ENCODE measurements around the gene HTR6. TPM values are rescaled to one million over a fixed set of nuclear protein-coding genes. Genes with fewer than 3 reads are reported as not detected.
A peak's percentile ranks its signal among the peaks of the same experiment; 100 is the strongest.
"Not testable (repeated sequence)": the region's sequence is repeated elsewhere in the genome, so short reads cannot be mapped to it uniquely, and the experiment has no call there.

HTR6 gene
- total RNA-seq, 1 experiment from 2014 or later = not detected

- not testable (repeated sequence) for H3K4me1 ChIP-seq (replicated peaks); DNase-seq (ENCODE audit: low read depth in 1 of 2, low spot score in 2 of 2)
- peaks cover 29% of the 10 kb centered on the region for H3K36me3 ChIP-seq
Measured at GRCh38 chr1:19630192-19630591, 34.5 kb upstream of the HTR6 start.

GRCh38 chr1:19630720-19631395, 33.8 kb upstream of the HTR6 start:
- no peaks in the 10 kb centered on the region for H3K27me3 ChIP-seq (replicated peaks)
- no peak for DNase-seq (ENCODE audit: low read depth in 1 of 2, low spot score in 2 of 2)
- H3K36me3 ChIP-seq = peaks cover 22% of the 10 kb centered on the region
- H3K4me1 ChIP-seq (replicated peaks) = no peaks in the 10 kb centered on the region
- H3K9me3 ChIP-seq (replicated peaks) = no peaks in the 10 kb centered on the region
- H3K27ac ChIP-seq = no peak overlapping the region
- H3K4me3 ChIP-seq = no peak overlapping the region

More at GRCh38 chr1:19630192-19630591, 34.5 kb upstream of the HTR6 start:
- H3K27me3 ChIP-seq (replicated peaks); H3K4me3 ChIP-seq; H3K9me3 ChIP-seq (replicated peaks); H3K27ac ChIP-seq: not testable (repeated sequence)

DNA sequence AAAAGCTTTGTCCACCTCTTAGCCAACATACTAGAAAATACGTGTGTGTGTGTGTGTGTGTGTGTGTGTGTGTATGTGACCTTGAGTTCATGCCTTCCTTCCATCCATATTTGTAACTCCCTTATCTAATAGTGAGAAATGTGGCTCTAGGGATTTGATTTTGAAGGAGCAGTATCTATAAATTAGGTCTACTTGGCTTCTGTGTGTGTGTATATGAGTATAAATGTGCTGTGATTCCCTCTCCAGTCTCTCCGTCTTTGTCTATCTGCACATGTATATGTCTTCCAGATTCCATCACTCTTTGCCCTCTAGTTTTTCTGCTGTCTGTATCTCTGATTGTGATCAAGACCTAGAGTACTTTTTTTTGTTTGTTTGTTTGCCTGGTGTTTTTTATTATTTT, 32.5 kb upstream of the HTR6 start:
- H3K4me3 ChIP-seq = no peak overlapping the region
- H3K4me1 ChIP-seq (replicated peaks) = no peaks in the 10 kb centered on the region
- peaks cover 8% of the 10 kb centered on the region for H3K36me3 ChIP-seq
- H3K27ac ChIP-seq = no peak overlapping the region
- H3K27me3 ChIP-seq (replicated peaks) = no peaks in the 10 kb centered on the region
- DNase-seq (ENCODE audit: low read depth in 1 of 2, low spot score in 2 of 2) = no peak
- no peaks in the 10 kb centered on the region for H3K9me3 ChIP-seq (replicated peaks)

GRCh38 chr1:19633106-19633505, 31.6 kb upstream of the HTR6 start:
- Histone ChIP-seq H3K4me1 (replicated peaks) (no peaks in the 10 kb centered on the region), H3K4me3 (no peak overlapping the region), H3K27ac (no peak overlapping the region), H3K36me3 (no peaks in the 10 kb centered on the region; the same call in 1 of the 2 replicates), H3K27me3 (replicated peaks) (no peaks in the 10 kb centered on the region), H3K9me3 (replicated peaks) (no peaks in the 10 kb centered on the region)
- no peak for DNase-seq (ENCODE audit: low read depth in 1 of 2, low spot score in 2 of 2)

DNA sequence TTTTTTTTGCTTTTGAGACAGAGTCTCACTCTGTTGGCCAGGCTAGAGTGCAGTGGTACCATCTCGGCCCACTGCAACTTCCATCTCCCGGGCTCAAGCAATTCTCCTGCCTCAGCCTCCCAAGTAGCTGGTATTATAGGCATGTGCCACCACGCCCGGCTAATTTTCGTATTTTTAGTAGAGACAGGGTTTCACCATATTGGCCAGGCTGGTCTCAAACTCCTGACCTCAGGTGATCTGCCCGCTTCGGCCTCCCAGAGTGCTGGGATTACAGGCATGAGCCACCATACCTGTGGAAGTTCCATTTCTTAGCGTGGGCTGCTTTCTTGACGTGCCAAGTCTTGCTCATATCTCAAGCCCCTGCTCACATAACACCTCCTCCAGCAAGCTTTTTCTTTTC, 29.6 kb upstream of the HTR6 start:
- not testable (repeated sequence) for H3K9me3 ChIP-seq (replicated peaks); DNase-seq (ENCODE audit: low read depth in 1 of 2, low spot score in 2 of 2); H3K4me3 ChIP-seq; H3K4me1 ChIP-seq (replicated peaks); H3K27me3 ChIP-seq (replicated peaks); H3K27ac ChIP-seq; H3K36me3 ChIP-seq

DNA sequence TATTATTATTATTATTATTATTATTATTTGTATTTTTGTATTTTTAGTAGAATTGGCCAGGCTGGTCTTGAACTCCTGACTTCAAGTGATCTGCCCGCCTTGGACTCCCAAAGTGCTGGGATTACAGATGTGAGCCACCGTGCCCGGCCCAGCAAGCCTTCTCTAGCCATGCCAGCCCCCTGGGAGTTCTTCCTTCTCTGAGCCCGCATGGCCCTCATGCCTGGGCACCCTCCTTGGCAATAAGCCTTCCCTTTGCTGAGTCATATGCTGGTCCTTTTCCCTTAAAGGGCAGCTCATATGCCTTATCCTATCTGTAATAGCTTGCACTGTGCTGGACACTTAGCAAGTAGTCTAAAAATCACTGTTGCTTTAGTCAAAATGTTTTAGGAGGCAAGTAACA, 29.0 kb upstream of the HTR6 start:
- Histone ChIP-seq H3K9me3 (replicated peaks) (no peaks in the 10 kb centered on the region), H3K27me3 (replicated peaks) (0 out of 2 replicates have a peak, but pooled peaks cover 4% of the 10 kb centered on the region), H3K4me3 (no peak overlapping the region), H3K4me1 (replicated peaks) (no peaks in the 10 kb centered on the region), H3K27ac (no peak overlapping the region), H3K36me3 (no peaks in the 10 kb centered on the region)
- DNase-seq (ENCODE audit: low read depth in 1 of 2, low spot score in 2 of 2) = no peak

- Histone ChIP-seq H3K4me3 (no peak overlapping the region), H3K4me1 (replicated peaks) (no peaks in the 10 kb centered on the region), H3K27me3 (replicated peaks) (0 out of 2 replicates have a peak, but pooled peaks cover 4% of the 10 kb centered on the region), H3K27ac (no peak overlapping the region), H3K9me3 (replicated peaks) (no peaks in the 10 kb centered on the region), H3K36me3 (no peaks in the 10 kb centered on the region)
- DNase-seq (ENCODE audit: low read depth in 1 of 2, low spot score in 2 of 2) = no peak
Measured at GRCh38 chr1:19636065-19636464, 28.6 kb upstream of the HTR6 start.

GRCh38 chr1:19636749-19637148, 27.9 kb upstream of the HTR6 start:
- H3K4me3 ChIP-seq; H3K9me3 ChIP-seq (replicated peaks); H3K4me1 ChIP-seq (replicated peaks); DNase-seq (ENCODE audit: low read depth in 1 of 2, low spot score in 2 of 2); H3K27ac ChIP-seq; H3K27me3 ChIP-seq (replicated peaks); H3K36me3 ChIP-seq: not testable (repeated sequence)

GRCh38 chr1:19637606-19638005, 27.1 kb upstream of the HTR6 start:
- no peaks in the 10 kb centered on the region for H3K4me1 ChIP-seq (replicated peaks)
- no peaks in the 10 kb centered on the region for H3K36me3 ChIP-seq
- no peaks in the 10 kb centered on the region for H3K9me3 ChIP-seq (replicated peaks)
- H3K27ac ChIP-seq = no peak overlapping the region
- H3K27me3 ChIP-seq (replicated peaks) = peaks cover 4% of the 10 kb centered on the region; the same call in 1 of the 2 replicates
- no peak overlapping the region for H3K4me3 ChIP-seq
- DNase-seq (ENCODE audit: low read depth in 1 of 2, low spot score in 2 of 2) = no peak

DNA sequence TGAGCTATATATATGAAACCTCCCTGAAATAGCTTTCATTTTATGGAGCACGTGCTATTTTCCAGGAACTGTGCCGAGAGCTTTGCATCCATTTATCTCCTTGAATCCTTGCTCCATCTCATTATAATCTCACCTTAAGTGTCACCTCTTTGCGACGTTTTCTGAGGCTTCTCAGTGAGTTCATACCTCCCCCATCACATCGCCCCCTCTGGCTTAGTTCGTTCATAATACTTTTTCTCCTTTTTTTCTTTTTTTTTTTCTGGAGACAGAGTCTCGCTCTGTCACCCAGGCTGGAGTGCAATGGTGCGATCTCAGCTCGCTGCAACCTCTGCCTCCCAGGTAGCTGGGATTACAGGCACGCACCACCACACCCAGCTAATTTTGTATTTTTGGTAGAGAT, 25.4 kb upstream of the HTR6 start:
- not testable (repeated sequence) for H3K36me3 ChIP-seq; DNase-seq (ENCODE audit: low read depth in 1 of 2, low spot score in 2 of 2); H3K4me3 ChIP-seq; H3K27ac ChIP-seq; H3K9me3 ChIP-seq (replicated peaks); H3K4me1 ChIP-seq (replicated peaks)
- H3K27me3 ChIP-seq (replicated peaks) = peaks cover 11% of the 10 kb centered on the region

GRCh38 chr1:19639999-19640362, 24.7 kb upstream of the HTR6 start:
- Histone ChIP-seq H3K36me3 (no peaks in the 10 kb centered on the region), H3K4me1 (replicated peaks) (peaks cover 17% of the 10 kb centered on the region), H3K27me3 (replicated peaks) (peaks cover 16% of the 10 kb centered on the region), H3K4me3 (no peak overlapping the region), H3K27ac (no peak overlapping the region), H3K9me3 (replicated peaks) (no peaks in the 10 kb centered on the region)
- no peak for DNase-seq (ENCODE audit: low read depth in 1 of 2, low spot score in 2 of 2)

GRCh38 chr1:19640363-19641316, 24.0 kb upstream of the HTR6 start:
- H3K9me3 ChIP-seq (replicated peaks) = no peaks in the 10 kb centered on the region

GRCh38 chr1:19643121-19643520, 21.6 kb upstream of the HTR6 start:
- Histone ChIP-seq H3K4me1 (replicated peaks) (peaks cover 18% of the 10 kb centered on the region), H3K36me3 (no peaks in the 10 kb centered on the region), H3K27me3 (replicated peaks) (peaks cover 21% of the 10 kb centered on the region), H3K4me3 (no peak overlapping the region), H3K9me3 (replicated peaks) (no peaks in the 10 kb centered on the region), H3K27ac (no peak overlapping the region)
- no peak for DNase-seq (ENCODE audit: low read depth in 1 of 2, low spot score in 2 of 2)

More at GRCh38 chr1:19640363-19641316, 24.0 kb upstream of the HTR6 start:
- no peaks in the 10 kb centered on the region for H3K36me3 ChIP-seq
- peak in 1 of 2 experiments; percentile 39 for DNase-seq (ENCODE audit: low read depth in 1 of 2, low spot score in 2 of 2)
- no peak overlapping the region for H3K4me3 ChIP-seq
- H3K27me3 ChIP-seq (replicated peaks) = peaks cover 21% of the 10 kb centered on the region
- peaks cover 18% of the 10 kb centered on the region for H3K4me1 ChIP-seq (replicated peaks)
- H3K27ac ChIP-seq = no peak overlapping the region

All from SJSA1 (cell line).